Activated CD4-positive, CD25-positive, alpha-beta regulatory T cell (primary cell): Measurements from ENCODE around the gene BLMH.

Experiments
- DNase-seq, 4 experiments: peaks; one replicate each; lab custom pipeline; 2025; lab: John Stamatoyannopoulos, UW

Gene BLMH

GRCh38 chr17:30291543-30292285, at the start of gene BLMH:
TSS of gene BLMH (minus strand) at chr17:30291944. CDS start at chr17:30291819, 125 bp downstream.
- peak; percentile 61 to 71 (median 66) for DNase-seq

GRCh38 chr17:30340801-30341356, 49.1 kb upstream of the BLMH start:
- no peak for DNase-seq

- DNase-seq = no peak
These were observed 47.3 kb upstream of the BLMH start for GRCh38 chr17:30339086-30339485.

DNA sequence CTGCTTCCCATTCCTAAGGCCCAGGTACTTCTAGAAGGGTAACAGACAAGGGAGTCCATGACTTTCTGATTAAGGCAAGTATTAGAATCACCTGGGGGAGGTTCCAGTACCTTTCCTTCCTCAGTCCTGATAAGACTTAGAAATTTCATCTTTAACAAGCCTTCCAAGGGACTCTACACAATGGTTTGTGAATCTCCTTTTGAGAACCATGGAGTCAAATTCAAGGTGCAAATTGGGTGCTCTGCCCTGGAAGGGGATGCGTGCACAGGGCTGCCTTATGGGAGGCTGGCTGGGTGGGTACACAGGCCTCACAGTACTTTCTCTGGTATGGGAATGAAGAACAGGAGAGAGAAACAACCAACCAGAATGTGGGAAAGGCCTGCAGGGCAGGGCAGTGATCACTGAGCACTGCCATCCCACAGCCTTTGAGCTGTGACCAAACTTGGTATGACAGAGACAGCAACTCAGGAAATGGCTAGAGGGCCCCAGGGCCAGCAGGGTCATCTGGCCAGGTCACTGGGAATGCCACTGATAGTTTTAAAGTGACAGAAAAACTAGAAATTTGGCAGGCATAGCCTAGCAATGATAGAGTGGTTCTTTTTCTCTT, 45.8 kb upstream of the BLMH start:
- DNase-seq = no peak

- DNase-seq = peak in 3 of 4 experiments; percentile 28 to 40 (median 29)
These were observed 44.8 kb upstream of the BLMH start for GRCh38 chr17:30336369-30337171.

DNA sequence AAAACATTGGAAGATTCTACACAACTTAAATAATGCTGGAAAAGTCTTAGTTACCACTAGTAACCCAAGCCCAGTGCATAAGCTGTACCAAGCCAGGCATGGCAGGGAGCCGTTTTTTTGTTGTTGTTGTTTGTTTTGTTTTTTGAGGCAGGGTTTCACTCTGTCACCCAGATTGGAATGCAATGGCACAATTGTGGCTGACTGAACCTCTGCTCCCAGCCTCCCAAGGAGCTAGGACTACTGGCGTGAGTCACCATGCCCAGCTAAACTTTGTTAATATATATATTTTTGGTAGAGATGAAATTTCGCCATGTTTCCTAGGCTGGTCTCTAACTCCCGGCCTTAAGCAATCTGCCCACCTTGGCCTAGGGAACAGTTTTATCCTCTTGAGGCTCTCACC, 42.7 kb upstream of the BLMH start:
- DNase-seq = no peak

DNA sequence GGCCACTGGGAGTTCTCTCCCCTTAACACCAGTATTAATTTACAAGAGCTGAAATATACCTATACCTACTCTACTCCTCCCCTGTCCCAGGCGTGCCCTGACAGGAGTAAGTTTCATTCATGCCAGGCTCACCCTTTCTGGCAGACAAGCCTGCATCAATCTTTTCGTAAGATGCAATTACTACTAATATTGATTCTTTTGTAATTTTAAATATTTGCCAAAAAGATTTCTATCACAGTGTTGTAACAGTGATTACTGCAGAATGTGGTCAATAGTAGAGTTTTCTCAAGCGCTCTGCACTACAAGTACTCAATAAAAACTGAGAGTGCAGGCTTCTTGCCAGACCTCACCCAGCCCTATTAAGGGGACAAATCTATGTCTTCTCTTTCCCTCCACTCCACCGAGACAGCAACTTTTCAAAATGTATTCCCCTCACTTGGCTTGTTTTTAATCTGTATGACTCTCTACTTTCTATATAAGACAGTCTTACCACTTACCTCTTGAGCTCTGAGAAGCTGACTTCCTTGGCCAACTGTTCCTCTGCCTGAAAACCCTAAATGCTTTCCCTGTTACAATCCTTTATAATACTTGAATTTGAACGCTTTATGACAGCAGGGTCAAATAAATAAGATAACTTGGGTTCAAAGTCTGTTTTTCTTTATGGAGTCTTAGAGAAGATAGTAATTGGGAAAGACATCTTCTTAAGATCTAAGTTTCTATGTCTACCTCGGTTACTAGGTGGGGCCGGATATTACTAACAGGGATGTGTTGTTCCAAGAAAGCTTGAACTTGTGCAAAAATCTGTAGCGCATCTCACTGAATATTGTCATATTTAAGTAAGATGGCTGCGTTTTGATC, 42.0 kb upstream of the BLMH start, which contains the start of gene TMIGD1:
TMIGD1 (minus strand) TSS at position 555 of the 858 bp plus-strand sequence. CDS start 1,924 bp downstream, outside the sequence.
- DNase-seq = no peak

- peak in 1 of 4 experiments; percentile 7 for DNase-seq
These were observed 40.4 kb upstream of the BLMH start for GRCh38 chr17:30332057-30332542.

DNA sequence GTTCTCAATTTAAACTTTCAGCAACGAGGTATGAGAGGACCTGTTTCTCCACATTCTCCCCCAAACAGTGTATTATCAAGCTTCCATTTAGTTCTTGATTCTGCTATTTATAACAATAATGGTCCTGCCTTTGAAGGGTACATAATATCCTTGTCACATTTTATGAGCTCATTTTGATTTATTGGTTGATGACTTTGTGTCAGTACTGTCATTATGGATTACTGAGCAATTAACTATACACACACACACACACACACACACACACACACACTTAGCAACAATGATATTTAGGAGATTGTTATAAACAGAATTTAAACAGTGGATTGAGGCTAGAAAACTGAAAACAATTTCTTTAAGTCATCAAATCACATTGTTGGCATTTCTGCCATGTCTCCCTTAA, 35.1 kb upstream of the BLMH start:
- DNase-seq = no peak

DNA sequence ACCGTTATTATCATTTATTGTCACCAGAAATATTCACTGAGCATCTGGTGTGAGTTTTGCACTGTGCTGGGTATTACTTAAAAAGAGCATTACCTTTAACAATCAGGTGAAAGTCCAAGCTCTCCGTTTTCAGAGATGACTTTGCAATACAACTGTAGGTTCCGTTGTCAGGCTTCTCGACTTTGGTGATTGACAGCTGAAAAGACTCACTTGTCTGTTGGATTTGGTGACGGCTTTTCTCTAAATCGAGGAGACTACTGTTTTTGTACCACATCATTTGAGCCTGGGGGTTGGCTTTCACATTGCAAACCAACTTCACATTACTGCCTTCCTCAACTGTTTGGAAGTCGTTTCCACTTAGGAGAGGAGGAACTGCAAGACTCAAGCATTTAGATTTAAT, 33.0 kb upstream of the BLMH start:
- DNase-seq = no peak

- no peak for DNase-seq
These were observed 32.2 kb upstream of the BLMH start for GRCh38 chr17:30323895-30324319.

DNA sequence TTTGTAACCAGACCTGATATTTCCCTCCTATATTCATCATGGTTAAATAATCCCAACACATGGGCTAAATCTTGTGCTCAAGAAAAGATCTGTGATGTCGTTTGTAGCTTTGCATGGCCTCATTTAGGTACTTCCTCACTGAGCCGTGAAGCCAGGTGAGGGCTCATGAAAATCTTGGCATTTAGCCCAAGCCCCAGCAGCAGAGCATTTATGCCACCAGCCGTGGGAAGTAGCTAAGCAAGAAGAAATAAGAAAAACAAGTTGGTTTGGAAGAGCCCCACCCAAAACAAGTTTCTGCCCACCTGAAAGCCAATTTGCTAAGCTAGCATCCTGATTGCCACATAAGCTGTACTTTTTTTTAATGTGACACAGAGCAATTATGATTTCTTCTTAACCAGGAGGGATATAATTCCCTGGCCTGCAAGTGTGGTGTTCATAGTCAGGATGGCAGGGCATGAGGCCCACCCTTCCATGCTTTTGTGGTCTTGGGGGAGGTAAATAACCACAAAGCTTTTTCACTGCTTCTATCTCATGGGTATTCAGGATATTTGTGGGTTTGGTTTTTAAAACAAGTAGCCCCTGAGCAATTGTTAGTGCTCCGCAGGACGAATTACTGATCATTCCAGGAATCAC, 31.6 kb upstream of the BLMH start:
- DNase-seq = no peak

- DNase-seq = no peak
These were observed 29.6 kb upstream of the BLMH start for GRCh38 chr17:30321314-30321713.

- DNase-seq = no peak
These were observed 26.4 kb upstream of the BLMH start for GRCh38 chr17:30318155-30318554.

DNA sequence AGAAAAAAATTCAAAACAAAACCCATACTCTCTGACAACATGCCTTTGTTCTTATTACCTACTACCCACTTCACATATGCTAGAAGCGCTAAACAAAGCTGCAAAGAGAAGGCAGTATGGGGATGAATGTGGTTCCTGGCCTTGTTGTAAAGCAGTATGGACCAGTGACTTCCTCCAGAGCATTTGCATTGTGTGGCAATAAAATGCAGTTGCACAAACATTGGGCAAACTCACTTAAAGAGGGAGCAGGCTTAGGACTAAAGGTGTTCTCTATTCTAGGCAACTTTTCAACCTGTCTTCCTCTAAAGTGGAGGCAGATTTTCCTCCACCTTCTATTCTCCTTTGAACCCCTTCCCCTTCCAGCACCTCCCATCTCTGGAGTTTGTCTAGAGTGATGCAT, 25.0 kb upstream of the BLMH start:
- DNase-seq = no peak

DNA sequence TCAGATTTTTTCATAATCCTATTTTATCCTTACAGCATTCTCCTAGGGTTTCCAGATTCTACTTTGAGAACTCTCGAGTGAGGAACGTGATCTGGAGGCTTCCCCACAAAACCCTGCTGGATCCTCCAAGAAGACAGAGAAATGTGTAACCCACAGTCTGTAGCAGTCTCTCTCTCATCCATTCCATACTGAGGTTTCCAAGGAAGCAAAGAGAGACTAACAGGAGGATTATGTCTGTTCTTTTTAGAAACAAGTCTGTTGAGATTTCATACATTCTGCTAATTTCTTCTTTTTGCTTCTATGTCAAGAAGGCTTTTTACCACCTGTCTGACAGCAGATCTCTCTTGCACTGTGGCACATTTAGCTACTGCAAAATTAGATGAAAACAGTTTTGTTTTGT, 23.4 kb upstream of the BLMH start:
- DNase-seq = no peak

DNA sequence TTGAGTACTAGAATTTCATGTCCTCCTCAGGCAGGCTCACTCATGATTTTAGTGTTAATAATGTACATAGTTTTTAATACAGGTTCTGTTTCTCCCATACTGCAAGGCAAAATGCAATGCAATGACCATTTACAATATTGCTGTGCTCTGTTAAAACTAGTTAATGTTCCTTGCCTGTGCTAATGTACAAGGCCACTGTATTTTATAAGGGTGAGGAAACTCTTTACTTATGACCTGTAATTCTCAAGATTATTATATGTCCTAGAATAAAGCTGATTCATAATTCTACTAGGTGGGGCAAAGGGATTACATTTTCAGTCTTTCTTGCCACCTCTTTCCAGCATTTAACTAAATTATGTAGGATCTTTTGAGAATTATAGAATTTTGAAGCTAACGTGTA, 22.7 kb upstream of the BLMH start:
- DNase-seq = no peak

DNA sequence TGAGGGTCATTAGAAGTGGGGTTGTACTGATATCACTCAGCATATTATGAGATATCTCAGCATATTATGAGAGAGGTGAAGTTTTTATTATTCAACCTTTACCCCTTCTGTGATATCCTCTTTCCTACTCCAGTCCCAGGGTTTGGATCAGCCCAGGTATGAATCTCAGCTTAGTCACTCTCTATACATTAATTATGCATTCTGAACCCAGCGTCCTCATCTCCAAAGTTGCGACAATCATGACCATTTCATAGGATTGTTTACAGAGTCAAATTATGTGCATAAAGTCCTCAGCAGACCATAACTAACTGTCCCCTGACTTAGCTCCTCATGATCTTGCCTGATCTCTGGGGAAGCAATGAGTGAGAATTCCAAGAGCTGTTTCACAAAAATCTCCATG, 20.5 kb upstream of the BLMH start:
- no peak for DNase-seq

DNA sequence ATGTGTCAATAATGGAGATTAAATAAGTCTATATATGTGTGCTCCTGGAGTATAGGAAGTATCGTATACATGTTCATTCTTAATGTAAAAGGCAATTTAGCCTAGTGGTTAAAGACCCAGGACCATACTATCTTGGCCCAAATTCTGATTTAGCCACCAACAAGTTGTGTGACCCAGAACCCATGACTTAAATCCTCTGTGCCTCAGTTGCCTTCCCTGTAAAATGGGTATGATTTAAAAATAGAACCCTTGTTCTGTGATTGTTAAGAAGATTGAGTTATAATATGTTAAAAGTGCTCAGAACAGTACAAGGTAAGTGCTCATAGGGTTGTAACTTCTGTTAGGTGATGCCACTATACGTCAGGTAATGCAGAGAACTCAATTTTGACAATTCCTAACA, 18.8 kb upstream of the BLMH start:
- DNase-seq = no peak

DNA sequence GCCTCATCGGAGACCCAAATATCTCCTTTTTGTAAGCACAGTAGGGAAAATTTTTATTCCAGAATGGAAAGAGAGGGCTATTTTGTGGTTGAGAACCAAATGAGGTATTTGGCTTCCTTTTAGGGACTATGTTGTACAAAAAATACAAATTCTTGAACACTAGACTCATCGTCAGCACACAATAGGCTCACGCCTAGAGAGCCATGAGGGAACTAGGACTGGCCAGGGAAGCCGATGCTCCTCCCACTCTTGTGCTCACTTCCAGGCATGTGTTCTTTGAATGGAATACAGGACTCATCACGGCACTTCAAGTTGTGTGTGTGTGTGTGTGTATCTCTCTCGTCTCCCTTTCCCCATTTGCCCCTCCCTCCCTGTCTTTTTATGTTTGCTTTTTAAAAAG, 17.8 kb upstream of the BLMH start:
- DNase-seq = no peak

GRCh38 chr17:30308406-30308805, 16.7 kb upstream of the BLMH start:
- no peak for DNase-seq
